Activated T-helper 1 cell treated with anti-CD3 and anti-CD28 coated beads, Interleukin-12 subunit alpha, Interleukin-12 subunit beta, Interleukin-2, Interleukin-4 antibody, amounts not matched to agents 30 ng/mL and 10 ng/mL and 1 ng/mL, durations not matched to agents 14 hours and 24 hours and 36 hours (primary cell): ENCODE results near the gene STX1A. TPM values are rescaled to one million over a fixed set of nuclear protein-coding genes. Genes with fewer than 3 reads are reported as not detected.
"Not testable (repeated sequence)": the region's sequence is repeated elsewhere in the genome, so short reads cannot be mapped to it uniquely, and the experiment has no call there.

ENCODE experiments used
- DNase-seq: peaks from one replicate; pipeline ENCODE4 v3.0.0; 2021; ENCODE audit warnings: low spot score
- H3K27ac Mint-ChIP-seq: one replicate; pipeline ENCODE4 v1.8.0; 2021; ENCODE audit warnings: mild to moderate bottlenecking, mixed read lengths
- H3K27me3 Mint-ChIP-seq: one replicate; pipeline ENCODE4 v1.8.0; 2022; ENCODE audit warnings: mild to moderate bottlenecking, moderate library complexity, mixed read lengths; ENCODE audit not compliant: insufficient read depth
- H3K36me3 Mint-ChIP-seq: one replicate; pipeline ENCODE4 v1.8.0; 2021; ENCODE audit warnings: low read depth, mixed read lengths
- H3K4me1 Mint-ChIP-seq: one replicate; pipeline ENCODE4 v1.8.0; 2021; ENCODE audit warnings: low read depth, mixed read lengths
- H3K4me3 Mint-ChIP-seq: one replicate; pipeline ENCODE4 v1.8.0; 2021; ENCODE audit warnings: mild to moderate bottlenecking, moderate library complexity, mixed read lengths
- H3K9me3 Mint-ChIP-seq: one replicate; pipeline ENCODE4 v1.8.0; 2021; ENCODE audit warnings: mixed read lengths
- intact Hi-C: fragments of 100-400 bp; cut with micrococcal nuclease; formaldehyde crosslinking; loops from one replicate; pipeline ENCODE4 v1.15.1; 2024
- total RNA-seq: library from RNA; stranded (reverse); gene quantifications from 2 replicates; pipeline ENCODE4 v1.2.3, GENCODE V29; 2022

STX1A gene
- total RNA-seq, 1 donor from 2014 or later = 26.7 TPM

GRCh38 chr7:73727952-73728351 lies 8.5 kb upstream of the STX1A start:
- Mint-ChIP-seq H3K4me3 (no peak overlapping the region), H3K36me3 (no peaks in the 10 kb centered on the region), H3K4me1 (no peaks in the 10 kb centered on the region), H3K27ac (no peak overlapping the region), H3K27me3 (peaks cover 9% of the 10 kb centered on the region), H3K9me3 (no peaks in the 10 kb centered on the region)
- intact Hi-C loops = loop anchor here (5.0 kb wide), 1 partner anchor 406 kb away; no protein-coding TSS in a partner anchor
- DNase-seq = no peak

- H3K27ac Mint-ChIP-seq = no peak overlapping the region
- H3K36me3 Mint-ChIP-seq = no peaks in the 10 kb centered on the region
- intact Hi-C loops = loop anchor here (5.0 kb wide), 1 partner anchor 404 kb away; no protein-coding TSS in a partner anchor
- H3K4me1 Mint-ChIP-seq = no peaks in the 10 kb centered on the region
- DNase-seq = no peak
- no peaks in the 10 kb centered on the region for H3K9me3 Mint-ChIP-seq
- H3K27me3 Mint-ChIP-seq = peaks cover 18% of the 10 kb centered on the region
- no peak overlapping the region for H3K4me3 Mint-ChIP-seq
Measured at GRCh38 chr7:73726083-73726466, 6.6 kb upstream of the STX1A start.

DNA sequence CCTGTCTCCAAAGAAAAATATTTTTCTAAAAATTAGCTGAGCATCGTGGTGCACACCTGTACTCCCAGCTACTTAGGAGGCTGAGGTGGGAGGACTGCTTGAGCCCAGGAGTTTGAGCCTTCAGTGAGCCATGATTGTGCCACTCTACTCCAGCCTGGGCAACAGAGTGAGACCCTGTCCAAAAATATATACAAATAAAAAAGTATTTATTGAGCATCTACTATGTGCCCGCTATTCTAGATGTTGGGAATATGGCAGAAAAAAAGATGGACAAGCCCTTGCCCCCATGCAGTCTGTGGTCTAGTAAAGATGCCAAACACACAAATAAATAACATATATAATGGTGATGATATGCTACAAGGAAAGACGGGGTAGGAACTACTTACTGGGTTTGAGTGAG lies 4.3 kb upstream of the STX1A start:
- Mint-ChIP-seq H3K9me3 (no peaks in the 10 kb centered on the region), H3K27me3 (peaks cover 22% of the 10 kb centered on the region), H3K4me1 (peaks cover 6% of the 10 kb centered on the region), H3K36me3 (no peaks in the 10 kb centered on the region), H3K27ac (no peak overlapping the region), H3K4me3 (no peak overlapping the region)
- no peak for DNase-seq
- intact Hi-C loops = no loop called here

DNA sequence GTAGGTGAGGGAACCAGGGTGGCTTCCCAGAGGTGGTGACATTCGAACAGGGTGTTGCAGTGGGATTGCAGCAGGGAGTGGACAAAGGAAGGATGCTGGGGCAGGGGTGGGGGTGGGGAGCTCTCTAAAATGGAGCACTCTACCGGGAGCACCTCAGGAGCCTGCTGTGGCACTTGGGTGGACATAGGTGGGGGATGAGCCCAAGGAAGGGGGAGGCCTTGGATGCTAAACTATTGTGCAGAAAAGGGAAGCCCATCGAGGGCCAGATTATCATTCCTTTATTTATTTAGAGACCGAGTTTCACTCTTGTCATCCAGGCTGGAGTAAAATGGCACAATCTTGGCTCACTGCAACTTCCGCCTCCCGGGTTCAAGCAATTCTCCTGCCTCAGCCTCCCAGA lies 3.3 kb upstream of the STX1A start:
- DNase-seq = no peak
- Mint-ChIP-seq H3K36me3 (no peaks in the 10 kb centered on the region), H3K4me3 (no peak overlapping the region), H3K27me3 (peaks cover 15% of the 10 kb centered on the region), H3K9me3 (no peaks in the 10 kb centered on the region), H3K4me1 (peaks cover 12% of the 10 kb centered on the region), H3K27ac (no peak overlapping the region)
- intact Hi-C loops = no loop called here

- H3K4me3 Mint-ChIP-seq, H3K9me3 Mint-ChIP-seq, DNase-seq, H3K27ac Mint-ChIP-seq, intact Hi-C loops, H3K36me3 Mint-ChIP-seq: not testable (repeated sequence)
- Mint-ChIP-seq H3K27me3 (peaks cover 15% of the 10 kb centered on the region), H3K4me1 (peaks cover 17% of the 10 kb centered on the region)
Measured at GRCh38 chr7:73722182-73722581, 2.7 kb upstream of the STX1A start.

DNA sequence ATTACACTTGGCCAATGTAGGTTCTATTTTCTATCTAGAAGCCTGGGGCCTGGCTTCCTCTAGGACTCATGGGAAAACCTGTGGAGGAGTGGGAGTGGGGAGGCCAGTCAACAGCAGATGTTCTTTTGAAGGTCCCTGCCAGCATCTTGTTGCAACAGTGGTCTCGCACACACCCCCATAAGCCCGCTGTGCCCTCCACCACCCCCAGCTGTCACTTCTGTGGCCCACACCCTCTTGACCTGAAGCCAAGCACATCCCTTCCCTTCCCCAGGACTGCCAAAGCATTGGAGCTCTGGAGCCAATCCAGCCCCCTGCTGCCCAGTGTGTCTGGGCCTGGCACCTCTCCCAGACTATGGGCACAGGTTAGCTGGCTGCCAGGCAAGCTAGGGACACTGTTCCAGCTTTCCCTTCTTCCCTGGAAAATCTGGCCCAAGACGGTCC lies 1.9 kb upstream of the STX1A start:
- Mint-ChIP-seq H3K4me3 (peak overlapping the region; percentile 82), H3K36me3 (peaks cover 3% of the 10 kb centered on the region), H3K9me3 (no peaks in the 10 kb centered on the region), H3K27ac (no peak overlapping the region), H3K4me1 (peaks cover 24% of the 10 kb centered on the region), H3K27me3 (peaks cover 15% of the 10 kb centered on the region)
- intact Hi-C loops = no loop called here
- DNase-seq = no peak

GRCh38 chr7:73720443-73720842 lies 974 bp upstream of the STX1A start:
- Mint-ChIP-seq H3K4me1 (peaks cover 33% of the 10 kb centered on the region), H3K27ac (peak overlapping the region; percentile 36), H3K27me3 (peaks cover 15% of the 10 kb centered on the region), H3K4me3 (peak overlapping the region; percentile 82)
- intact Hi-C loops, H3K9me3 Mint-ChIP-seq, DNase-seq, H3K36me3 Mint-ChIP-seq: not testable (repeated sequence)

DNA sequence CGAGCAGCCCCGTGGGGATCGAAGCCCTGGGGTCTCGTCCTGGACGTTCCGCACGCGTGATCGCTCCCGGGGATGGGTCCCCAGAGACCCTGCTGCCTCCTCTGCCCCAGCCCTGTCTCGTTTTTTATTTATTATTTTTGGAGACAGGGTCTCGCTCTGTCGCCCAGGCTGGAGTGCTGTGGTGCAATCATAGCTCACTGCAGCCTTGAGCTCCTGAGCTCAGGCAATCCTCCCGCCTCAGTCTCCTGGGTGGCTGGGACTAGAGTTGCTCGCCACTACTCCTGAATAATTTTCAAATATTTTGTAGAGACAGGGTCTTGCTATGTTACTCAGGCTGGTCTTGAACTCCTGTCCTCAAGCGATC lies 319 bp upstream of the STX1A start:
- intact Hi-C loops = loop anchor here (1.0 to 5.0 kb wide), 2 partner anchors 95 to 197 kb away; partner anchors contain the start of genes BAZ1B and MLXIPL
- DNase-seq = no peak
- Mint-ChIP-seq H3K4me3 (peak overlapping the region; percentile 82), H3K9me3 (no peaks in the 10 kb centered on the region), H3K36me3 (peaks cover 7% of the 10 kb centered on the region), H3K27me3 (peaks cover 15% of the 10 kb centered on the region), H3K27ac (peak overlapping the region; percentile 36), H3K4me1 (peaks cover 34% of the 10 kb centered on the region)

DNA sequence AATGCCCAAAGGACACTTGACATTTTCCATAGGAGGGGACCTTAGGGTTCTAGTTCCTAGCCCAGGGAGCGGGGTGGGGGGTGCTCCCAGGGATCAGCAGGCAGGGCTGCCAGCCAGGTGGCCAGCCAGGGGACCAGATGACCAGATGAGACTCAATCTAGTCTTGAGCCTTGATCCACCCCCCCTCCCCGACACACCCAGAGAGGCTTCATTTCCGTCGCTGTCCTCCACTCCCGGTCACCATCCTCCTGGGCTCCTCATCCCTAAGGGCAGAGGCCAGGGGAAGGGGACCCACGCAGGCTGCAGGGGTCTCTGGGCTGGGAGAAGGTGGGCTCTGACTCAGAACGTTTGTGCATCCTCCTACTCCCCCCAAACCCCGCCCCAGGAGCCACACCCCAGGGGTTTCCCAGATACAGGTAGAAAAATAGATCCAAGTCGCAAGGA lies 1.0 kb downstream of the STX1A start:
- Mint-ChIP-seq H3K4me1 (peaks cover 34% of the 10 kb centered on the region), H3K27ac (peak overlapping the region; percentile 89), H3K9me3 (no peaks in the 10 kb centered on the region), H3K27me3 (peaks cover 15% of the 10 kb centered on the region), H3K36me3 (peaks cover 7% of the 10 kb centered on the region), H3K4me3 (peak overlapping the region; percentile 88)
- DNase-seq = no peak
- intact Hi-C loops = loop anchor here (1.0 to 5.0 kb wide), 6 partner anchors 20 to 196 kb away; partner anchors contain the start of genes ABHD11, BAZ1B, BCL7B and BUD23

DNA sequence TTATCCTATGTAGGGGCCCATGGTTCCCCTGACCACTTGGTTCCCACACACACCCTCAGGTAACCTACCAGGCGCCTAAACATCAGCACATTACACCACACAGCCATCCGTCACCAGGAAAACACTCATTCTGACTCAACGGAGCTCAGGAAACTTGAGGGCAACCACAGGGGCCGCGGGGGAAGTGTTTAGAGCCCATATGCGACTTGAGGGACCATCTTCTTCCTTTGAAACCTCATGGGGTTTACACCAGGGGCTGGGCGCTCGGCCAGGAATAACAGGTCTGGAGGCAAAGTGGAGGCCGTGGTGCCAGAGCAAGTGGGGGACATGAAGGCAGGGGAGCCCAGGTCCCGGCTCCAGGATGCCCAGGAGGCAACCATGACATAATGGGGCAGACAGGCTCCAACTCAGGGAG lies 1.5 kb downstream of the STX1A start:
- H3K27me3 Mint-ChIP-seq = peaks cover 15% of the 10 kb centered on the region
- H3K9me3 Mint-ChIP-seq = no peaks in the 10 kb centered on the region
- H3K27ac Mint-ChIP-seq = peak overlapping the region; percentile 89
- intact Hi-C loops = loop anchor here (1.0 to 5.0 kb wide), 7 partner anchors 17 to 196 kb away; partner anchors contain the start of genes ABHD11, BAZ1B, BCL7B and BUD23
- peaks cover 7% of the 10 kb centered on the region for H3K36me3 Mint-ChIP-seq
- peak overlapping the region; percentile 88 for H3K4me3 Mint-ChIP-seq
- H3K4me1 Mint-ChIP-seq = peaks cover 36% of the 10 kb centered on the region
- peak; percentile 68 for DNase-seq

- intact Hi-C loops = loop anchor here (1.0 to 5.0 kb wide), 2 partner anchors 16 to 195 kb away; partner anchors contain the start of gene BAZ1B
- peaks cover 7% of the 10 kb centered on the region for H3K36me3 Mint-ChIP-seq
- H3K27me3 Mint-ChIP-seq = peaks cover 11% of the 10 kb centered on the region
- no peak for DNase-seq
- no peaks in the 10 kb centered on the region for H3K9me3 Mint-ChIP-seq
- H3K4me1 Mint-ChIP-seq = peaks cover 43% of the 10 kb centered on the region
- H3K27ac Mint-ChIP-seq = peak overlapping the region; percentile 89
- peak overlapping the region; percentile 88 for H3K4me3 Mint-ChIP-seq
Measured at GRCh38 chr7:73717025-73717807, 2.3 kb downstream of the STX1A start.

GRCh38 chr7:73716318-73716890 lies 3.1 kb downstream of the STX1A start:
- Mint-ChIP-seq H3K27ac (peak overlapping the region; percentile 48), H3K4me1 (peaks cover 43% of the 10 kb centered on the region), H3K36me3 (peaks cover 7% of the 10 kb centered on the region), H3K4me3 (peak overlapping the region; percentile 19), H3K27me3 (peaks cover 11% of the 10 kb centered on the region), H3K9me3 (no peaks in the 10 kb centered on the region)
- intact Hi-C loops = loop anchor here (5.0 kb wide), 1 partner anchor 194 kb away; the partner anchor contains the start of gene BAZ1B
- DNase-seq = no peak
